Measurements from ENCODE around the gene FRMD8.

Gene FRMD8

GRCh38 chr11:65376138-65376713 is 10.2 kb upstream of the FRMD8 start:
- DNase-seq: no peak

GRCh38 chr11:65377036-65377435 is 9.4 kb upstream of the FRMD8 start:
- DNase-seq: no peak

- no peak for DNase-seq
Measured at GRCh38 chr11:65377777-65378176, 8.7 kb upstream of the FRMD8 start.

- DNase-seq: no peak
Measured at GRCh38 chr11:65378208-65378927, 8.1 kb upstream of the FRMD8 start.

GRCh38 chr11:65378928-65379638 is 7.4 kb upstream of the FRMD8 start:
- DNase-seq: no peak

- DNase-seq: no peak
Measured at GRCh38 chr11:65379698-65380459, 6.6 kb upstream of the FRMD8 start.

GRCh38 chr11:65380460-65381119 is 5.8 kb upstream of the FRMD8 start:
- no peak for DNase-seq

GRCh38 chr11:65381716-65382032 is 4.8 kb upstream of the FRMD8 start:
- no peak for DNase-seq

- peak; percentile 81 for DNase-seq
Measured at GRCh38 chr11:65382033-65382803, 4.2 kb upstream of the FRMD8 start, which contains the start of gene SLC25A45. Gene SLC25A45, minus strand, starts transcription at chr11:65382646. Its CDS starts 695 bp downstream, at chr11:65381951.

GRCh38 chr11:65382804-65383368 is 3.6 kb upstream of the FRMD8 start:
- DNase-seq: no peak

GRCh38 chr11:65383778-65384177 is 2.7 kb upstream of the FRMD8 start:
- DNase-seq: no peak

GRCh38 chr11:65384301-65384889 is 2.0 kb upstream of the FRMD8 start:
- no peak for DNase-seq

- DNase-seq: no peak
Measured at GRCh38 chr11:65388731-65389130, 2.3 kb downstream of the FRMD8 start.

- DNase-seq: no peak
Measured at GRCh38 chr11:65389294-65389980, 3.0 kb downstream of the FRMD8 start.

GRCh38 chr11:65390099-65390941 is 3.9 kb downstream of the FRMD8 start:
- DNase-seq: no peak

- DNase-seq: no peak
Measured at GRCh38 chr11:65390996-65391395, 4.6 kb downstream of the FRMD8 start.

- no peak for DNase-seq
Measured at GRCh38 chr11:65392186-65392829, 5.9 kb downstream of the FRMD8 start.

GRCh38 chr11:65392899-65393298 is 6.5 kb downstream of the FRMD8 start:
- DNase-seq: no peak

GRCh38 chr11:65393513-65394079 is 7.2 kb downstream of the FRMD8 start:
- no peak for DNase-seq
